NCI-H1092 (cell line): ENCODE measurements around the gene MIS18BP1.
"Not testable (repeated sequence)": the region's sequence is repeated elsewhere in the genome, so short reads cannot be mapped to it uniquely, and the experiment has no call there.

Experiments used
- DNase-seq: peaks from one replicate; lab custom pipeline; 2025; lab: John Stamatoyannopoulos, UW

The MIS18BP1 gene

GRCh38 chr14:45246151-45246550 lies 6.9 kb downstream of the MIS18BP1 start:
- no peak for DNase-seq

GRCh38 chr14:45242706-45243105 lies 10.3 kb downstream of the MIS18BP1 start:
- no peak for DNase-seq

GRCh38 chr14:45238988-45239387 lies 14.0 kb downstream of the MIS18BP1 start:
- DNase-seq, result no peak

- DNase-seq, result no peak
Measured at GRCh38 chr14:45227566-45227965, 25.4 kb downstream of the MIS18BP1 start.

- DNase-seq, result no peak
Measured at GRCh38 chr14:45222485-45223262, 30.3 kb downstream of the MIS18BP1 start.

GRCh38 chr14:45214341-45214740 lies 38.7 kb downstream of the MIS18BP1 start:
- DNase-seq, result not testable (repeated sequence)

- not testable (repeated sequence) for DNase-seq
Measured at GRCh38 chr14:45213716-45214115, 39.3 kb downstream of the MIS18BP1 start.

GRCh38 chr14:45212231-45212630 lies 40.8 kb downstream of the MIS18BP1 start:
- no peak for DNase-seq

GRCh38 chr14:45211295-45211694 lies 41.7 kb downstream of the MIS18BP1 start:
- DNase-seq, result no peak

- no peak for DNase-seq
Measured at GRCh38 chr14:45210159-45210558, 42.8 kb downstream of the MIS18BP1 start.

- DNase-seq, result no peak
Measured at GRCh38 chr14:45204241-45204640, 48.8 kb downstream of the MIS18BP1 start.

GRCh38 chr14:45201905-45202304 lies 51.1 kb downstream of the MIS18BP1 start:
- no peak for DNase-seq

- DNase-seq, result no peak
Measured at GRCh38 chr14:45199230-45199629, 53.8 kb downstream of the MIS18BP1 start.

GRCh38 chr14:45198551-45198950 lies 54.5 kb downstream of the MIS18BP1 start:
- DNase-seq, result no peak

- no peak for DNase-seq
Measured at GRCh38 chr14:45194964-45195363, 58.0 kb downstream of the MIS18BP1 start.

- DNase-seq, result no peak
Measured at GRCh38 chr14:45185100-45185814, 67.7 kb downstream of the MIS18BP1 start.

GRCh38 chr14:45181806-45182205 lies 71.2 kb downstream of the MIS18BP1 start:
- DNase-seq, result no peak

- DNase-seq, result no peak
Measured at GRCh38 chr14:45181329-45181728, 71.7 kb downstream of the MIS18BP1 start.

- no peak for DNase-seq
Measured at GRCh38 chr14:45177076-45177475, 75.9 kb downstream of the MIS18BP1 start.

- no peak for DNase-seq
Measured at GRCh38 chr14:45169906-45170305, 83.1 kb downstream of the MIS18BP1 start.

GRCh38 chr14:45156067-45156466 lies 96.9 kb downstream of the MIS18BP1 start:
- no peak for DNase-seq
